ENCODE measurements around the gene HS2ST1.
"Not testable (repeated sequence)": the region's sequence is repeated elsewhere in the genome, so short reads cannot be mapped to it uniquely, and the experiment has no call there.

Gene HS2ST1

GRCh38 chr1:86971778-86972177 is 57.3 kb downstream of the HS2ST1 start:
- DNase-seq (ENCODE audit: low read depth, low spot score), result no peak

DNA sequence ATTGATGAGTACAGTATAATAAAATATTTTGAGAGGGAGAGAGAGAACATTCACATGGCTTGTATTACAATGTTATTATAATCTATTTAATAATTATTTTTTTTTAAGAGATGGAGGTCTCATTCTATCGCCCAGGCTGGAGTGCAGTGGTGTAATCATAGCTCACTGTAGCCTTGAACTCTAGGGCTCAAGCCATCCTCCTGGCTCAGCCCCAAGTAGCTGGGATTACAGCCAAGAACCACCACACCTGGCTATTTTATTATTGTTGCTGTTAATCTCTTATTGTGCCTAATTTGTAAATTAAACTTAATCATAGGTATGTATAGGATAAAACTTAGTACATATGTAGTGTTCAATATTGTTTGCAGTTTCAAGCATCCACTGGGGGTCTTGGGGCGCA is 57.8 kb downstream of the HS2ST1 start:
- DNase-seq (ENCODE audit: low read depth, low spot score), result no peak

- no peak for DNase-seq (ENCODE audit: low read depth, low spot score)
These were observed 61.6 kb downstream of the HS2ST1 start for GRCh38 chr1:86975993-86976550.

DNA sequence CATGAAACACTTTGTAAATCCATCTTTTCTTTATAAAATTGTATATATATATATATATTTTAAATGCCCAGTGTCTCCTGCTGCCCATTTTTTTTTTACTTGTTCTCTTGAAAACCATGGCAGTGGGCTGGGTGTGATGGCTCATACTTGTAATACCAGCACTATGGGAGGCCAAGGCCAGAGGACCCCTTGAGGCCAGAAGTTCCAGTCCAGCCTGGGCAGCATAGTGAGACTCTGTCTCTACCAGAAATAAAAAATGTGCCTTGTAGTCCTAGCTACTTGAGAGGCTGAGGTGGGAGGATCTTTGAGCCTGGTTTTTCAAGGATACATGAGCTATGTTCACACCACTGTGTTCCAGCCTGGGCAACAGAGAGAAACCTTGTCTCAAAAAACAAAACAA is 62.2 kb downstream of the HS2ST1 start:
- no peak for DNase-seq (ENCODE audit: low read depth, low spot score)

- DNase-seq (ENCODE audit: low read depth, low spot score), result no peak
These were observed 67.2 kb downstream of the HS2ST1 start for GRCh38 chr1:86981482-86982213.

GRCh38 chr1:86983677-86984076 is 69.2 kb downstream of the HS2ST1 start:
- not testable (repeated sequence) for DNase-seq (ENCODE audit: low read depth, low spot score)

- no peak for DNase-seq (ENCODE audit: low read depth, low spot score)
These were observed 73.0 kb downstream of the HS2ST1 start for GRCh38 chr1:86987446-86987845.

GRCh38 chr1:86988835-86989234 is 74.4 kb downstream of the HS2ST1 start:
- DNase-seq (ENCODE audit: low read depth, low spot score), result no peak

DNA sequence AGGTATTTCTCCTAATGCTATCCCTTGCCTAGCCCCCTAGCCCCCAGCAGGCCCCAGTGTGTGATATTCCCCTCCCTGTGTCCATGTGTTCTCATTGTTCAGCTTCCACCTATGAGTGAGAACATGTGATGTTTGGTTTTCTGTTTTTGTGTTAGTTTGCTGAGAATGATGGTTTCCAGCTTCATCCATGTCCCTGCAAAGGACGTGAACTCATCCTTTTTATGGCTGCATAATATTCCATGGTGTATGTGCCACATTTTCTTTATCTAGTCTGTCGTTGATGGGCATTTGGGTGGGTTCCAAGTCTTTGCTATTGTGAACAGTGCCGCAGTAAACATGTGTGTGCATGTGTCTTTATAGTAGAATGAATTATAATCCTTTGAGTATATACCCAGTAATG is 75.3 kb downstream of the HS2ST1 start:
- not testable (repeated sequence) for DNase-seq (ENCODE audit: low read depth, low spot score)

DNA sequence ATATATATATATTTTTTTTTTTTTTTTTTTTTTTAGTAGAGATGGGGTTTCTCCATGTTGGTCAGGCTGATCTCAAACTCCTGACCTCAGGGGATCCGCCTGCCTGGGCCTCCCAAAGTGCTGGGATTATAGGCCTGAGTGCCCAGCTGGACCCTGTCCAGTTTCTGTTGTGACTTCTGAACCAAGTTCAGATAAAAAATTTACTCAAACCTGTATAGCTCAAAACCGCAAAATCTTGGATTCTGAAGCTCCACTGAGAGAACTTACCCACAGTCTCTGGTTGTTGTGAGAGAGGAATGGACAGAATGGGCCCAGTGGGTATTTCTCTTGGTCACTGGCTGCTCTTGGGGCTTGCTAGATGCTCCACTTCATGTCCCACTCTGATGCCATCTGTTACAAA is 76.4 kb downstream of the HS2ST1 start:
- no peak for DNase-seq (ENCODE audit: low read depth, low spot score)

DNA sequence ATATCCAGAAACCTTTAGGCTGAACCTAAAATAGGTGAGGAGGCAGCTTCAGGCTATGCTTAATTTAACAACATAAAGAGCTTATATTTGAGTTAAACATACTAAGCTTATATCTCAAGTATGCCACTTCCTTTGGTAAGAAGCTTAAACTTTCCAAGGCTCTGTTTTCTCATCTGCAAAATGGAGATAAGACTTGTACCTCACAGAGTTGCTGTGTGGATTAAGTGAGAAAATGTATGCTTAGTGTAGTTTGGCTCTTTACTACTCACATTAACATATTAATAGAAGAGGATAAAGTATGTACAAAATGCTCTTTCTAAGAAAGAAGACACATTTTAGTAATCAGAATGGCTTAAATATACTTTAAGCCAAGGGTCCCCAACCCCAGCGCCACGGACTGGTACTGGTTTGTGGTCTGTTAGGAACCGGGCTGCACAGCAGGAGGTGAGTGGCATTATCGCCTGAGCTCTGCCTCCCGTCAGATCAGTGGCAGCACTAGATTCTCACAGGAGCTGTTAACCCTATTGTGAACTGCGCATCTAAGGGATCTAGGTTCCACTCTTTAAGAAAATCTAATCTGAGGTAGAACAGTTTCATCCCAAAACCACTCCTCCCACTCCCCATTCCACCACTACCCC is 77.2 kb downstream of the HS2ST1 start:
- DNase-seq (ENCODE audit: low read depth, low spot score), result no peak

- DNase-seq (ENCODE audit: low read depth, low spot score), result no peak
These were observed 78.4 kb downstream of the HS2ST1 start for GRCh38 chr1:86992861-86993260.

DNA sequence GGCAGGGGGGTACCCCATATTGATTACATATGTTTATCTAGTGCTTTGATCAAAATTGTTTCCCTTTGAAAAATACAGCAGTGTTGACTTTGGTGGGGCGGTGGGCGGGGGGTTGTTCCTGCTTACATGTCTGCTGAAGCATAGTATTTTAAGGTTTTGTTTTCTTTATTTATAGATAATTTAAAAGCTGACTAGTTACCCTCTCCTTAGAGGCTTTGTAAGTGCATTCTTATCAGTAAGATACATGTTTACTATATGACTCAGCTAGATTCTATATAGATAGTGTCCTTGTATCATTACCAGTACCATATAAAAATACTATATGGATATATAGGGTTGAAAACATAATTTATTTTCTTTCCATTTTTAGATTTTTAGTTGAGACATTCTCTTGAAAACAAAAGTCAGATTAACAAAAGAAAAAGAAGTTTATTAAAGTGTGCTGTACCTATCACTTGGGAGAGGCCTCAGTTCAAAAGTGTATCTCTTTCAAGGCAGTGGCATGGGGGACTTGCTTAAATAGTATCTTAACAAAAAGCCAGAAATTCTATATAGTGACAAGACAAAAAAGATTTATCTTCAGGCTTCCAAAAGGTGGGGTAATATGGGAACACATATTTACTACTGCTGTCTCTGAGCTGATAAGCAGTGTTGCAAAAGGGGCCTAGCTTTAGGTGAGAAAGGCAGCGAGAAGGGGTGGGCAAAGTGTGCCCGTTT is 79.0 kb downstream of the HS2ST1 start:
- no peak for DNase-seq (ENCODE audit: low read depth, low spot score)

DNA sequence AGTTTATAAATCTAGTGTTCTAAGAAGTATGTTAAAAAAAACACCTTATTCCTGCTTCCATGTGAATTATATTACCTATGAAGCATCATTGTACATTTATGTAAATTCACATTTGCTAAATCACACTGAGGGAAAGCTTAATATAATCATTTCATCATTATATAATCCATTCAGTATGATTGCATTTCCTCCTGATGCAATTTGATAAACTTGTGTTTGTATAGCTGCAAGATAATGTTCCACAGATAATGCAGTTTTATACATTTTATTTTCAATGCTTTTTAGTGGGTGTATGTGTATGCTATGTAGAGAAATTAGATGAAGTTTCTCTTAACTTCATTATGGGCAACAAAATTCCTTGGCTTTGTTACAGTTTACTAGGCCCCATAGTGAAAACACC is 79.6 kb downstream of the HS2ST1 start:
- DNase-seq (ENCODE audit: low read depth, low spot score), result no peak

DNA sequence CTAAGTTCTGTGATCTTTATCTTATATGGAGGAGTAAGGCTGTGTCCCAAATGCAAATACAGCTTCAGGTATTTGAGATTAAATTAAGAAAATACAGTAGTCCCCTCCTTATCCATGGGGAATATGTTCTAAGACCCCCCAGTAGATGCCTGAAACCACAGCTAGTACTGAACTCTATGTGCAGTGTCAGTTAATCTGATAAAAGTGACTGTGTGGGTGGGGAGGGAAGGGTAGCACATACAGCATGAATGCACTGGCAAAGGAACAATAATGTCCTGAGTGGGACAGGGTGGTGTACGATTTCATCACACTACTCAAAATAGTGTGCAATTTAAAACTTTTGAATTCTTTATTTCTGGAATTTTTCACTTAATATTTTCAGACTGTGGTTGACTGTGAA is 83.1 kb downstream of the HS2ST1 start:
- DNase-seq (ENCODE audit: low read depth, low spot score), result no peak

DNA sequence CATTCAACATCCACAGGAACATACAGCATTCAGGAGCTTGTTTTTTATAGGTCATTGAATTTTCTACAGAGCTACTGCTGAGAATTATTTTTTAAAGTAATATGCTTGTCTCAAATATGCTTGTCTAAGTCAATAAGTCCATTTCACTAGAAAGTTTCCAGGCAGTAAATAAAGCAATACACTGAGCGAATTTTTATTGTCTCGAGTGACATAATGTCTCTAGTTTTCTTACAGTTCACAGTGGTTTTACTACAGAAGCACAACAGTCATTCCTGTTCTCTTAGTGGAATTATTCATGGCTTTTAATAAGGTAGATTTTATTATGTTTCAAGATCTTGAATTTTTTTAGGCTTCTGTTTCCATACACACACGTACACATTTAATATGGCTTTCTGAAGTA is 83.8 kb downstream of the HS2ST1 start:
- DNase-seq (ENCODE audit: low read depth, low spot score), result no peak

DNA sequence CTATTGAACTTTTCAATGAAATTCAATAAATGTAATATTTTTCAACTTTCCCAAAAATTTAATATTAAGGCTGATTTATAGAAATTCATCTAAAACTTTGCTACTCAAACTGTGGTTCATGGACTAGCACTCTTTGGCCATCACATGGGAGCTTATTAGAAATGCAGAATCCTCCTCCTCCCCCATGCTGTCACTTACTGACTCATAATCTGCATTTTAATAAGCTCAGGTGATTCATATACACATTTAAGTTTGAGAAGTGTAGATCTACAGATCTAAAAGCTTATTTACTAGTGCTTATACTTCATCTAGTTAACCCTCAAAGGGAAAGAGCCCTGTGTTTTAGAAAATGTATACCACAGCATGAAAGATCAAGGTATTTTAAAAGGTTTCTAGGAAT is 84.3 kb downstream of the HS2ST1 start:
- DNase-seq (ENCODE audit: low read depth, low spot score), result no peak

DNA sequence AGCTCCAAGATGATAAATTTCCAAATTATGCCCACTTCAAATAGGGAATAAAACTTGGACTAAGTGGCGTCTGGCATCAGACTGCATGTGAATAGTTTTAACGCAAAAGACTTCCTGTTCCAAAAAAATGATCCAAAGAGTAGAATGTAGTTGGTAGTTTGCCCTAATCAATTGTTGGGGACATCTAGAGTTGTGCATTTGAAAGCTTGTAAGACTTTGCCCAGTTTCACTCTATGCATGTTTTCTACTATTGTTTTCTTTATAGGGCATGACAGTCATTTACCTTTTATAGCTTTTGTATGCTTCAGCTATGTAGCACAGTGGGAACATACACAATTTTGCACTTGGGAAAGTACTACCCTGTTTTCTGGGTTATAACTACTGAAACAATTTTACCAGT is 86.0 kb downstream of the HS2ST1 start:
- DNase-seq (ENCODE audit: low read depth, low spot score), result no peak

GRCh38 chr1:87004857-87005256 is 90.4 kb downstream of the HS2ST1 start:
- DNase-seq (ENCODE audit: low read depth, low spot score), result no peak

DNA sequence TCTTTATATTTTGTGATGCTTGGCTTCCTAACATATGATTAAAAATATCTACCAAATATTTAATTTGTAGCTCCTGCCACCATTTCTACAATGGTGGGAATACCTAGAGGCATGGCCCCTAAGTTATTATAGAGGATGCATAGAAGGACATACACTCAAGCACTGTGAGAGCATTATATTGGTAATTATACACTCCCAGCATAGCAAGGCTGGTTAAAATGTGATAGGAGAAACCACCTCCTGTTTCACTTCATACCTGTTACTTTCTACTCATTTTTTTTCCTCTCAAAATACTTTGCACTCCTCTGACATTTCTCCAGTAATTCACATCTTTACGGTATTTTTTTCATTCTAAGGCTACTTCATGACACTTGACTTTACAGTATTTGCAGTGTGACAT is 92.9 kb downstream of the HS2ST1 start:
- DNase-seq (ENCODE audit: low read depth, low spot score), result no peak

DNA sequence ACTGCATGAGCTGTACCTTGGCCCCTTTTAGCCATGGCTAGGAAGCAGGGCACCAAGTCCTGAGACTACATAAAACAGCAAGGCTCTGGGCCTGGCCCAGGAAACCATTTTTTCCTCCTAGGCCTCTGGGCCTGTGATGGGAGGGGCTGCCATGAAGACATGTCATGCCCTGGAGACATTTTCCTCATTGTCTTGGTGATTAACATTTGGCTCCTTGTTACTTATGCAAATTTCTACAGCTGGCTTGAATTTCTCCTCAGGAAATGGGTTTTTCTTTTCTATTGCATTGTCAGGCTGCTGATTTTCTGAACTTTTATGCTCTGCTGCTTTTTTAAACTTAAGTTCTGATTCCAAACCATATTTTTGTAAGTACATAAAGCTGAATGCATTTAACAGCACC is 99.0 kb downstream of the HS2ST1 start:
- not testable (repeated sequence) for DNase-seq (ENCODE audit: low read depth, low spot score)

DNA sequence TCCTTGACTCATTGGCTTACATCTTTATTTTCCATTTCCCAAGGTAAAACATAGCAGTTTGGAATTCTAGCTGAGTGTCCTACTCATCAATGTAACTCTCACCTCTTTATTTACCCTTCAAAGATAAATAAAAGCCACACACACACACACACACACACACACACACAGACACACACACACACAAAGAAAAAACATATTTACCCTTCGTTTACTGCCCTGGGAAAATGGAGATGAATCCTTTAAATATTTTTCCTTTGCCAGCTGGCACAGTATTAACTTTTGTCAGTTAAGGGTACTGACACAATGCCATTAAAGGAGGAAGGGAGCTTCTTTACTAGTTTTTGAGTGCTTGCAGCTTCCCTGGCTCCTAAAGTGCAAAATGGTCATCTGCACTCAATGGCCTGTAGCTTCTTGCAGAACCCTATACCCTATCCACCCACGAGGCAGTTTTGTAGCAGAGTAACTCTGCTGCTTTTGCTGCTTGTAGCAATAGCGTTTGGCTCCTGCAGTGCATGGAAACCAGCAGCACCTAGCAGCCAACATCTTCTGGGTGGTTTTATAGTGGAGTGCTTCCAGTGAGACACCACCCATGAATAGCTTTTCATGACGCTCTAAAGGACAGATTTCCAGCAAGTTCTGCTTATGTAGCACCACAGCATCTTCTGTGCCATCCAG is 103.7 kb downstream of the HS2ST1 start:
- DNase-seq (ENCODE audit: low read depth, low spot score), result no peak
